HepG2 (cell line): Measurements from ENCODE around the gene PLA2G4D. TPM values are rescaled to one million over a fixed set of nuclear protein-coding genes. Genes with fewer than 3 reads are reported as not detected.

Experiments
- ATF7 ChIP-seq, 2 experiments: fragments of 450-650 bp in 1 of 2; sonication (generic) in 1 of 2; formaldehyde crosslinking in 1 of 2; IDR thresholded peaks; 2 replicates each; pipeline versions ENCODE4 v1.4.0 to v1.6.1; 2016 to 2020; ENCODE audit warnings: antibody characterized with exemption in 1 of 2, mild to moderate bottlenecking in 1 of 2, missing genetic modification reagents in 1 of 2
- BORCS8-MEF2B ChIP-seq: sonication (generic); formaldehyde crosslinking; IDR thresholded peaks from 2 replicates; pipeline ENCODE4 v1.8.0; 2022; ENCODE audit warnings: mild to moderate bottlenecking, missing genetic modification reagents
- FOXA3 ChIP-seq: IDR thresholded peaks from 2 replicates; pipeline ENCODE4 v1.6.1; 2016; ENCODE audit warnings: missing genetic modification reagents, missing compliant biosample characterization
- KLF16 ChIP-seq, 2 experiments: sonication (generic) in 1 of 2; formaldehyde crosslinking in 1 of 2; IDR thresholded peaks; 2 replicates each; pipeline versions ENCODE4 v1.6.1 to v1.8.0; 2016 to 2023; ENCODE audit warnings: missing genetic modification reagents in 2 of 2, missing compliant biosample characterization in 1 of 2
- MIXL1 ChIP-seq: IDR thresholded peaks from 2 replicates; pipeline ENCODE4 v1.6.1; 2016
- NCOA1 ChIP-seq: sonication (generic); formaldehyde crosslinking; IDR thresholded peaks from 2 replicates; pipeline ENCODE4 v1.9.0; 2021; ENCODE audit warnings: missing genetic modification reagents
- SALL1 ChIP-seq: sonication (generic); formaldehyde crosslinking; IDR thresholded peaks from 2 replicates; pipeline ENCODE4 v1.8.0; 2022; ENCODE audit warnings: mild to moderate bottlenecking, missing genetic modification reagents
- SOX13 ChIP-seq, 3 experiments: fragments of 450-650 bp in 1 of 3; sonication (generic) in 1 of 3; formaldehyde crosslinking in 1 of 3; IDR thresholded peaks in 2 of 3; conservative IDR thresholded peaks in 1 of 3; 2 replicates each; pipeline versions ENCODE4 v1.5.0 to v1.6.1; 2016 to 2020; ENCODE audit warnings: antibody characterized with exemption in 1 of 3, mild to moderate bottlenecking in 1 of 3, missing compliant biosample characterization in 1 of 3, missing genetic modification reagents in 1 of 3, moderate library complexity in 1 of 3
- TP53 ChIP-seq: sonication (generic); formaldehyde crosslinking; conservative IDR thresholded peaks from 2 replicates; pipeline ENCODE4 v1.4.0; 2020; ENCODE audit warnings: missing genetic modification reagents
- XRCC5 ChIP-seq: fragments of 200-400 bp; formaldehyde crosslinking; optimal IDR thresholded peaks from 2 replicates; pipeline ENCODE3; 2017; ENCODE audit warnings: mild to moderate bottlenecking, low read length
- ZNF574 ChIP-seq: sonication (generic); formaldehyde crosslinking; IDR thresholded peaks from 2 replicates; pipeline ENCODE4 v1.4.0; 2020; ENCODE audit warnings: missing genetic modification reagents
- ZNF687 ChIP-seq: sonication (generic); formaldehyde crosslinking; IDR thresholded peaks from 2 replicates; pipeline ENCODE4 v1.5.1; 2020; ENCODE audit warnings: mild to moderate bottlenecking, missing genetic modification reagents, moderate library complexity
- ZNF724P ChIP-seq: sonication (generic); formaldehyde crosslinking; IDR thresholded peaks from 2 replicates; pipeline ENCODE4 v1.8.0; 2022; ENCODE audit warnings: missing genetic modification reagents, borderline replicate concordance
- polyA plus RNA-seq, 8 experiments: library from polyadenylated mRNA; depleted of rRNA in 3 of 8; stranded (reverse) in 7 of 8; unstranded in 1 of 8; fragments of >200 nt; fragmentation: Illumina TruSeq in 4 of 8; extraction: Trizol in 4 of 8; gene quantifications; 2 replicates each; pipeline versions ENCODE4 v1.2.1 to v1.2.3, GENCODE V29; 2011 to 2016; ENCODE audit warnings: low read depth in 4 of 8, missing spikeins in 1 of 8, mixed read lengths in 1 of 8; ENCODE audit not compliant: insufficient read depth in 1 of 8
- total RNA-seq, 5 experiments: library from RNA; depleted of rRNA; stranded (reverse); fragments of >200 nt; fragmentation: Illumina TruSeq; extraction: Trizol; gene quantifications; 2 replicates each; pipeline ENCODE4 v1.2.3, GENCODE V29; 2016; ENCODE audit warnings: low read depth in 1 of 5
- TF ChIP-seq, protein P1 (sequence below): sonication (generic); formaldehyde crosslinking; IDR thresholded peaks from 2 replicates; pipeline ENCODE4 v1.4.0; 2020; ENCODE audit warnings: missing genetic modification reagents
- TF ChIP-seq, protein P2 (sequence below): sonication (generic); formaldehyde crosslinking; IDR thresholded peaks from 2 replicates; pipeline ENCODE4 v1.5.1; 2020; ENCODE audit warnings: mild to moderate bottlenecking, moderate library complexity, missing genetic modification reagents
- TF ChIP-seq, protein P3 (sequence below): sonication (generic); formaldehyde crosslinking; IDR thresholded peaks from 2 replicates; pipeline ENCODE4 v1.8.0; 2022; ENCODE audit warnings: missing genetic modification reagents, low read depth, mild to moderate bottlenecking, borderline replicate concordance

PLA2G4D gene
- total and polyA plus RNA-seq, 2 of the 13 experiments (the other 11 are each of a cell fraction or from before 2014, with no cell fraction given), result 0.04 to 0.21 TPM

DNA sequence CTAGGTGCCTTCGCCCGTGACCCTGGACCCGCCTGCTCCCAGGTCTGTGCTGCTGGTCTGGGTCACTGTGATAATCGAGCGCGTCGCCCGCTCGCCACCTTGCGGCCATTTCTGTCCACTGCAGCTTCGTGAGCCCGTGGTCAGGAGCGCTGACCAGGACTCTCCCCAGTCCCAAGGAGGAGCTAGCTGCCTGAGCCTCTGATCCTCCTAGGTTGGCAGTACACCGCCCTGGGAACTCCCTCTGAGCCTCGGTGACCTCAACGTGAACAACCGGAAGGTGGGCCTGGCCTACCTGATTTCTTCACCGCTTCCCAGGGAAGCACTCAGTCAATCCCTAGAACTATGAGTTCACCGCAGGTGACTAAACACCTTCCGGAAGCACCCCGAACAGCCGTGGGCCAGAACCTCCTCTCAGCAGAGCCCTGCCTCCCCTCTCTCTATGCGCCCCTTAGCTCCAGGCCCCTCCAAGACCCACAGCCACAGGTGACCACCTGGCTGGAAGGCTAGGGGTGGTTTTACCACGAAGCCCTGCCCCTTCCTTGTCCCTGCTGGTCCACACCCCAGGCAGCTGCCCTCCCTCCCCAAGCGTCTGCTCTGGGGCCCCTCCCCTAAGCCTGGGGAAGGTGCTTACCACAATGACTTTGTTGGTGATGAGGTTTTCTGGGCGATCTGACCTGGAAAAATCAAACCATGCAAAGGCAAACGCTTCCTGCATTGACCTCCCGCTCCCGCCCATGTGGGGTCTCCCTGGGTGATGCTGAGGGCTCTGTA is 9.7 kb downstream of the PLA2G4D start (continued):
- peak; percentile 62 for TF ChIP-seq ZNF687 (CRISPR knock-in tag)
- no peak for TF ChIP-seq ATF7 (IDR thresholded peaks at IDR 0.05)
- 0 out of 2 replicates have a peak, but pooled peaks have one; percentile 21 for TF ChIP-seq ATF7 (CRISPR knock-in tag; IDR thresholded peaks at IDR 0.05)
- 0 out of 2 replicates have a peak, but pooled peaks have one; percentile 34 for TF ChIP-seq ZNF574
- TF ChIP-seq XRCC5, result peak; percentile 80
- TF ChIP-seq, protein P1, sequence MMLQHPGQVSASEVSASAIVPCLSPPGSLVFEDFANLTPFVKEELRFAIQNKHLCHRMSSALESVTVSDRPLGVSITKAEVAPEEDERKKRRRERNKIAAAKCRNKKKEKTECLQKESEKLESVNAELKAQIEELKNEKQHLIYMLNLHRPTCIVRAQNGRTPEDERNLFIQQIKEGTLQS (CRISPR knock-in tag), result 0 out of 2 replicates have a peak, but pooled peaks have one; percentile 24
- TF ChIP-seq, protein P2, sequence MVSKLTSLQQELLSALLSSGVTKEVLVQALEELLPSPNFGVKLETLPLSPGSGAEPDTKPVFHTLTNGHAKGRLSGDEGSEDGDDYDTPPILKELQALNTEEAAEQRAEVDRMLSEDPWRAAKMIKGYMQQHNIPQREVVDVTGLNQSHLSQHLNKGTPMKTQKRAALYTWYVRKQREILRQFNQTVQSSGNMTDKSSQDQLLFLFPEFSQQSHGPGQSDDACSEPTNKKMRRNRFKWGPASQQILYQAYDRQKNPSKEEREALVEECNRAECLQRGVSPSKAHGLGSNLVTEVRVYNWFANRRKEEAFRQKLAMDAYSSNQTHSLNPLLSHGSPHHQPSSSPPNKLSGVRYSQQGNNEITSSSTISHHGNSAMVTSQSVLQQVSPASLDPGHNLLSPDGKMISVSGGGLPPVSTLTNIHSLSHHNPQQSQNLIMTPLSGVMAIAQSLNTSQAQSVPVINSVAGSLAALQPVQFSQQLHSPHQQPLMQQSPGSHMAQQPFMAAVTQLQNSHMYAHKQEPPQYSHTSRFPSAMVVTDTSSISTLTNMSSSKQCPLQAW (CRISPR knock-in tag), result peak; percentile 54; the same call in 1 of the 2 replicates
- 0 out of 2 replicates have a peak, but pooled peaks have one; percentile 21 for TF ChIP-seq NCOA1 (CRISPR knock-in tag)
- TF ChIP-seq MIXL1, result peak; percentile 33; the same call in 1 of the 2 replicates
- TF ChIP-seq, protein P3, sequence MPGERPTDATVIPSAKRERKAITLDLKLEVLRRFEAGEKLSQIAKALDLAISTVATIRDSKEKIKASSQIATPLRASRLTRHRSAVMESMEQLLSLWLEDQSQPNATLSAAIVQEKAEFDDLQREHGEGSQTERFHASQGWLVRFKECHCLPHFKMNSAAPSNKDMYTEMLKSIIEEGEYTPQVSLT (CRISPR knock-in tag), result no peak
- TF ChIP-seq TP53 (CRISPR knock-in tag), result no peak
- TF ChIP-seq SOX13 (IDR thresholded peaks at IDR 0.05), result no peak
- no peak; a peak in 1 of 4 replicates for TF ChIP-seq SOX13 (CRISPR knock-in tag; conservative IDR thresholded peaks at IDR 0.05 in 1 of 2, IDR thresholded peaks at IDR 0.05 in 1 of 2)
- no peak for TF ChIP-seq ZNF724P (CRISPR knock-in tag)
- peak; percentile 62 for TF ChIP-seq SALL1 (CRISPR knock-in tag)
- peak; percentile 30; the same call in 1 of the 2 replicates for TF ChIP-seq BORCS8-MEF2B (CRISPR knock-in tag)
- TF ChIP-seq FOXA3 (CRISPR knock-in tag), result 0 out of 2 replicates have a peak, but pooled peaks have one; percentile 12
- TF ChIP-seq KLF16 (CRISPR knock-in tag; IDR thresholded peaks at IDR 0.05), result 0 out of 4 replicates have a peak, but pooled peaks of 1 of the 2 experiments have one; percentile 17
